NCI-H2196 (cell line): ENCODE measurements around the gene UNC119B.

Source experiments
- DNase-seq: peaks from one replicate; lab custom pipeline; 2025; ENCODE audit not compliant: unreplicated experiment; lab: John Stamatoyannopoulos, UW

Gene UNC119B

DNA sequence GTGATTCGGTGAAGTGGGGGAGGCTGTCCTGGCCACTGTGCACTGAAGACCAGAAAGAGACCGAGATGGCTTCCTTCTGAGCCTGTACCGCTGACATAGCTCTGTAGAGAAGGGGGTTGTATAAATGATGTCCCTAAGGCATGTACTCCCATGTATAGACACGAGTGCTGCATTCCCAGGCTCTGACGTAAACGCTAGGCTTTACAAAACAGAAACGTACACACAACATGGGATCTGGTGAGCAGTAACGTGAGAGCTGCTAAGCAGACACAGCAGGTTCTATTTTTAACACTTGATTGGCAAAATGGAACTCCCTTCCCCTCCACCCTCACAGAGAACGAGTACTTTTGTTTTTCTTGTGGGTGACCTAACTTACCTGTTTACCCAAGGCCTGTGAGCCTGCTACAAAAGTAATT, 51.3 kb downstream of the UNC119B start:
- DNase-seq = peak; percentile 17

DNA sequence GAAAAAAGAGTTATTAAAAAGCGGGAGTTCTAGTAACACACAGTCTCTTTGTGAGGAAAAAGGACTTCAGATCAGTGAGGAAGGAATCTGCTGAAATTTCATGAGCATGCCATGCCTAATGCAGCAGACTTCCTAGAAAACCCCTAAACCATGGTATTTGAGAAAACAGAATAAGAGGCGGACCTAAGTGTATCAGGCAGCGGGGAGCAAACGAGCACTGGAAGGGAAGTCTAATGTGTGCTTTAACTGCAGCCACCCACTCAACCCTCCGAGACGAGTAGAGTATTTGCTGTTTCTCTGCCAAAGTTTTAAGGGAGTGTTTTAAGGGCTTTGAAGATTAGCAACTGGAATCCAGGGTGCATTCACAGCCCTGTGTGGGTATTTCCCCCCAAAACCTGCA, 51.8 kb downstream of the UNC119B start:
- DNase-seq = no peak

GRCh38 chr12:120763250-120763649, 53.0 kb downstream of the UNC119B start:
- DNase-seq = no peak

- no peak for DNase-seq
Observed at GRCh38 chr12:120764816-120765215, 54.6 kb downstream of the UNC119B start.

- DNase-seq = no peak
Observed at GRCh38 chr12:120766566-120766965, 56.3 kb downstream of the UNC119B start.

GRCh38 chr12:120767071-120768024, 57.1 kb downstream of the UNC119B start:
- no peak for DNase-seq

- no peak for DNase-seq
Observed at GRCh38 chr12:120771097-120771496, 60.8 kb downstream of the UNC119B start.
